GM21825 (cell line): Measurements from ENCODE around the gene FGFR4.

Experiments used
- ATAC-seq: cut with Tn5 transposase; IDR thresholded peaks from one replicate; pipeline ENCODE4 v1.9.1; 2021; ENCODE audit warnings: mild to moderate bottlenecking, moderate library complexity; ENCODE audit not compliant: unreplicated experiment

FGFR4 gene

GRCh38 chr5:177084175-177084574 is 2.5 kb upstream of the FGFR4 start:
- no peak for ATAC-seq

GRCh38 chr5:177085985-177086653 is 596 bp upstream of the FGFR4 start:
- ATAC-seq, result no peak

DNA sequence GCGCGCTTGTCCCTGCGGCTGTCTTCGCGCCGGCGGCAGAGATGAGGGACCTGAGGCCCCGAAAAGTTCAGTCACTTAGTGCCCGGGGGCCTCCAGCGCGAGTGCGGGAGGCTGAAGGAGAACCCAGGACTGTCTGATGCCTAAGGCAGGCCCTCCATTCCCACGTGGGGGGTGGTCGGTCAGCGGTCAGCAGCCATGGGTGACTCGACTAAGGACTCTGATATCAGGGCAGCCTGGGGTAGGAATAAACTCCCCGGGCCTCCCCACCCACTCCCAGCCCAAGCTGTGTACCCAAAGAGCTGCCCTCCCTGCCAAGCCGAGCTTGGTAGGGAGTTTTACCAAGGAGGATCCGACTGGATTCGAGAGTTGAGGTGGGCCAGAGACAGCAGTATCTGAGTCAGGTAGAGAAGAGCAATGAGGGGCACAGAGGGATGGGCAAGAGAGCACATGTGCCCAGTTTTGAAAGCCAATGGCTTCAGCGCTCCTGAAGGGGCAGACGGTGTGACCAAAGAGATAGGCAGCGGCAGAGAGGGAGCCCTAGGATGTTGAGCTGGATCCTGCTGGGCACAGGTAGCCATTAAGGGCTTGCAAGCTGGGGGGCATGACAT is 787 bp downstream of the FGFR4 start:
- ATAC-seq, result no peak

DNA sequence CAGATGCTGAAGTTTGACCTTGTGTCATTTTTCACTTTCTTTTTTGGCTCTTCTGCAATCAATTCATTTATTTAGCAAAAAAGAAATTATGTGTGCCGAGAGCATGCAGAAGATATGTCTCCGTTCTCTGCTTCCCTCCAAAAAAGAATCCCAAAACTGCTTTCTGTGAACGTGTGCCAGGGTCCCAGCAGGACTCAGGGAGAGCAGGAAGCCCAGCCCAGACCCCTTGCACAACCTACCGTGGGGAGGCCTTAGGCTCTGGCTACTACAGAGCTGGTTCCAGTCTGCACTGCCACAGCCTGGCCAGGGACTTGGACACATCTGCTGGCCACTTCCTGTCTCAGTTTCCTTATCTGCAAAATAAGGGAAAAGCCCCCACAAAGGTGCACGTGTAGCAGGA is 2.4 kb downstream of the FGFR4 start:
- no peak for ATAC-seq

- ATAC-seq, result no peak
Measured at GRCh38 chr5:177089825-177090641, 3.3 kb downstream of the FGFR4 start.

GRCh38 chr5:177090813-177091212 is 4.1 kb downstream of the FGFR4 start:
- no peak for ATAC-seq

DNA sequence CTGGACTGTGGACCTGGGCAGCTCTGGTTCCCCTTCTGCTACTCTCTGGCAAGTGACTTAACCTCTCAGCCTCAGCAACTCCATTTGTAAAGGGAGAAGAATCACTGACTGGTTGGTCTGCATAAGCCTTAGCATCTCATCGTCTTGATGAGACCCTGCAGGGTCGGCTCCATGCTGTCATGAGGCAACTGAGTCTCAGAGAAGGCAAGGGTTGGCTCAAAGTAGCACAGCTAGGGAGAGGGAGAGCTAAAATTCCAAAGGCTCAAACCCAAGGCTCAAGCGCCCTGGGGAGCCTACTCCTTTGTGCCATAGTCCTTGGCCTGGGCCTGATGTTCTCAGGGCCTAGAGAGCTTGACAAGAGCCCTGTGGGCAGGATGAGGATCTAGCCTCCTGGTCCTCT is 4.5 kb downstream of the FGFR4 start:
- no peak for ATAC-seq

DNA sequence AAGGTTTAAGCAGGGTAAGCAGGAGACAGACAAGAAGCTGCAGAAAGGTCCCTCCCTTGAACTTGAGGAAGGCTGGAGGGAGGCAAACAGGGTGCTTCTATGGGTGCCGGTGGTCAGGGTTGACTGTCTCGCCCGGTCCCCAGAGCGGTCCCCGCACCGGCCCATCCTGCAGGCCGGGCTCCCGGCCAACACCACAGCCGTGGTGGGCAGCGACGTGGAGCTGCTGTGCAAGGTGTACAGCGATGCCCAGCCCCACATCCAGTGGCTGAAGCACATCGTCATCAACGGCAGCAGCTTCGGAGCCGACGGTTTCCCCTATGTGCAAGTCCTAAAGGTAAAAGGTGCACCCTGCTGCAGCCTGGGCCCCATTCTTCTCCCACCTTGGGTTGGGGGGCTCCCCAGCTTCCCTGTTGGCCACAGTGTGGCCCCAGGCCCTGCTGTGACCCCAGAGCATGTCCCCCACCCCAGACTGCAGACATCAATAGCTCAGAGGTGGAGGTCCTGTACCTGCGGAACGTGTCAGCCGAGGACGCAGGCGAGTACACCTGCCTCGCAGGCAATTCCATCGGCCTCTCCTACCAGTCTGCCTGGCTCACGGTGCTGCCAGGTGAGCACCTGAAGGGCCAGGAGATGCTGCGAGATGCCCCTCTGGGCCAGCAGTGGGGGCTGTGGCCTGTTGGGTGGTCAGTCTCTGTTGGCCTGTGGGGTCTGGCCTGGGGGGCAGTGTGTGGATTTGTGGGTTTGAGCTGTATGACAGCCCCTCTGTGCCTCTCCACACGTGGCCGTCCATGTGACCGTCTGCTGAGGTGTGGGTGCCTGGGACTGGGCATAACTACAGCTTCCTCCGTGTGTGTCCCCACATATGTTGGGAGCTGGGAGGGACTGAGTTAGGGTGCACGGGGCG is 5.7 kb downstream of the FGFR4 start:
- ATAC-seq, result no peak

DNA sequence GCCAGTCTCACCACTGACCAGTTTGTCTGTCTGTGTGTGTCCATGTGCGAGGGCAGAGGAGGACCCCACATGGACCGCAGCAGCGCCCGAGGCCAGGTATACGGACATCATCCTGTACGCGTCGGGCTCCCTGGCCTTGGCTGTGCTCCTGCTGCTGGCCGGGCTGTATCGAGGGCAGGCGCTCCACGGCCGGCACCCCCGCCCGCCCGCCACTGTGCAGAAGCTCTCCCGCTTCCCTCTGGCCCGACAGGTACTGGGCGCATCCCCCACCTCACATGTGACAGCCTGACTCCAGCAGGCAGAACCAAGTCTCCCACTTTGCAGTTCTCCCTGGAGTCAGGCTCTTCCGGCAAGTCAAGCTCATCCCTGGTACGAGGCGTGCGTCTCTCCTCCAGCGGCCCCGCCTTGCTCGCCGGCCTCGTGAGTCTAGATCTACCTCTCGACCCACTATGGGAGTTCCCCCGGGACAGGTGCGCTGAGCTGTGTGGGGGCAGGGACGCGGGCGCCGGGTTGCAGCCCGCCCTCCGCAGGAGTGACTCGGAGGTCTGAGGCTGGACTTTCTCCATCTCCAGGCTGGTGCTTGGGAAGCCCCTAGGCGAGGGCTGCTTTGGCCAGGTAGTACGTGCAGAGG is 6.5 kb downstream of the FGFR4 start:
- ATAC-seq, result no peak

GRCh38 chr5:177093803-177094202 is 7.1 kb downstream of the FGFR4 start:
- no peak for ATAC-seq

DNA sequence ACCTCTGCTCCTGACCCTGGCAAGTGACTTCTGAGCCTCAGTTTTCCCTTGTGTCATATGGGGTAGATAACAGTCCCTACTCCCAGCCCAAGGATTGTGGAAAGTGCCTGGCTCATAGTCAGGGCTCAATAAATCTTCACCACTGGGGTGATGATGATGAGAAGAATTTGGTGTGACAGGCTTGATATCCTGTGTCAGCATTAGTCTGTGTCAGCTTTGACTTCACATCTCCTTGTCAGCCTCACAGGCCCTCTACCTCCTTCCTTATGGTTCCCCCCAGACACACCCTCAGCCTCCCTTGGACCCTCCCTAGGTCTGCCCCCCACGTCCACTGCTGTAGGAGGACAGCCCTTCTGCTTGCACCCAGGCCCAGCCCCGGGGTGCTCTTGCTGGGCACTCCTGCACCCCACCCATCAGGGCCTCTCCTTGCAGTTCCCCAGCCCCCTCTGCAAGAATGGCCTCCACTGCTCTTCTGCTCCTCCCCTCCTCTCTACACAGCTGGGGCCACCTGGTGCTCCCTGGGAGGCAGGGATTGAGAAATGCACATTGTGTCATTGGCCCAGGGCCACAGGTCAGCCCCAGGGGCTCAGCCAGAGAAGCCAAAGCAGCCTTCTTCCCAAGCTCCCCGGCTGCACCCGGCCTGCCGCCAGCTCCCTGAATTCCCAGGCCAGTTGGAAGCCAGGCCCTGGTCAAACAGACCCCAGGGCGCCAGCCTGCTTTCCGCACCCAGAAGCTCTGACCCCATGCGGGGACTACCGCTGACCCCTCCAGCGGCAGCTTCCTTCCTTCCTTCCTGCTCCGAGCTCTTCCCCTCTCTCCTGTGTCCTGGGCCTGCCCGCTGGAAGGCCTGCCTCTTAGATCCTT is 7.7 kb downstream of the FGFR4 start:
- ATAC-seq, result no peak

DNA sequence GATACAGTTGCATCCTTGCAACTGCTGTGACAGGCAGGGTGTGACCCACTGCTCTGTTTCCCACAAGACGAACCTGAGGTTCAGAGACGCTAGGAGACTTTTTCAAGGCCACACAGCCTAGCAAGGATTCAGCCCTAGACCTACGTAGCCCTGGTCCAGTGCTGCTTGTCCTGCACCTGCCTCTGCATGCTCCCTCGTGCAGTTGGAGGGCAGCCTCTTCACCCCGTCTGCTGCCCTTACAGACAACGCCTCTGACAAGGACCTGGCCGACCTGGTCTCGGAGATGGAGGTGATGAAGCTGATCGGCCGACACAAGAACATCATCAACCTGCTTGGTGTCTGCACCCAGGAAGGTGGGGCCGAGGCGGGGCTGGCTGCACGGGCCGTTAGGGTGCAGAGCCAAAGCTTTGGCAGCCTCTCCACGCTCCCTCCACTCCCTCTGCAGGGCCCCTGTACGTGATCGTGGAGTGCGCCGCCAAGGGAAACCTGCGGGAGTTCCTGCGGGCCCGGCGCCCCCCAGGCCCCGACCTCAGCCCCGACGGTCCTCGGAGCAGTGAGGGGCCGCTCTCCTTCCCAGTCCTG is 8.5 kb downstream of the FGFR4 start:
- ATAC-seq, result no peak

DNA sequence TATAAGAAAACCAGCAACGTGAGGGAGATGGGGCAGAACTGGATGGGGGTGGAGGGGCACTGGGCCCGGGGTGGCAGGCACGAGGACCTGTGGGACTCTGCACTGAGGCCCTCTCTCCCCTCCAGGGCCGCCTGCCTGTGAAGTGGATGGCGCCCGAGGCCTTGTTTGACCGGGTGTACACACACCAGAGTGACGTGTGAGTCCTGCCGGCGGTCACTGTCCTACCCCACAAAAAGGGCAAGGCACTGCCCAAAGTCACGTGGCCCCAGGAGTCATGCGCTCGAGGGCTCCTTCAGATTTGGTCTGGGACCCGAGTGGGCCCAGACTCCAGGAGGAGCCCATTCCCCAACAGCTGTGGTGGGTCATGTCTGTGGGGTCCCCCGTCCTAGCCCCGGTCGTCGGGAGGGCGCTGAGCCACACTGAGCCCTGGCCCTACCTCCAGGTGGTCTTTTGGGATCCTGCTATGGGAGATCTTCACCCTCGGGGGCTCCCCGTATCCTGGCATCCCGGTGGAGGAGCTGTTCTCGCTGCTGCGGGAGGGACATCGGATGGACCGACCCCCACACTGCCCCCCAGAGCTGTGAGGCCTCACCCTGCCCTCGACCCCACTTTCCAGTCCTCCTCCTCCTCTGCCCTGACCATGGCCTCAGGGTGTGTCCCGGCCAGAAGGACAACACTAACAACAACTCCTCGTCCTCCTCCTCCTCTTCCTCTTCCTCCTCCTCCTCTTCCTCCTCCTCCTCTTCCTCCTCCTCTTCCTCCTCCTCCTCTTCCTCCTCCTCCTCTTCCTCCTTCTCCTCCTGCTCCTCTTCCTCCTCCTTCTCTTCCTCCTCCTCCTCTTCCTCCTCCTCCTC is 9.7 kb downstream of the FGFR4 start:
- ATAC-seq, result no peak

- no peak for ATAC-seq
Measured at GRCh38 chr5:177097016-177097985, 10.6 kb downstream of the FGFR4 start.

- no peak for ATAC-seq
Measured at GRCh38 chr5:177098120-177098469, 11.4 kb downstream of the FGFR4 start.

- no peak for ATAC-seq
Measured at GRCh38 chr5:177098470-177099141, 11.9 kb downstream of the FGFR4 start.
